Daoy (cell line): ENCODE measurements around the gene UGT1A9. TPM values are rescaled to one million over a fixed set of nuclear protein-coding genes. Genes with fewer than 3 reads are reported as not detected.

Experiments
- DNase-seq: peaks from one replicate; pipeline ENCODE4 v3.0.0-alpha.2; 2015; ENCODE audit warnings: low read depth
- total RNA-seq: library from RNA; depleted of rRNA; stranded (reverse); fragments of >200 nt; shearing (Covaris generic); gene quantifications from 2 replicates; pipeline ENCODE4 v1.2.3, GENCODE V29; 2014; rRNA removed

UGT1A9 gene
- total RNA-seq, 1 experiment from 2014 or later: 1.0 TPM

DNA sequence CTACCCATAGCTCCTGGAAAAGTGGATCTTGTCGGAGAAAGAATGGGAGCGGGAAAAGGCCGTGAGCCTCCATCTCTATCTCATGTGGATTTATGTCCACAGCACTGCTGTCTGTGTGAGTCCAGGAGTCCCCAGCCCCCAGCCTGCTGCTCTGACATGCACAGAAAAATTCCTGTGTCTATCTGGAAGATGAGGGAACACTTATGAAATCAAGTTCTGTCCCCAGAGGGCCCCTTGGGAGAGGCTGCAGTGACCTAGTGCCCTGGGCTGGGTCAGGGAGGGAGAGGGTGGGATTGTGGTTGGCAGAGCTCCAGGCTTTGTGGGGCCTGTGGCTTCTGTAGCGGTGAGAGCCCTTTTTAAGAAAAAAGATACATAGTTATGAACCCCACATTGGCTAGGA, 145.1 kb downstream of the UGT1A9 start:
- DNase-seq: no peak

DNA sequence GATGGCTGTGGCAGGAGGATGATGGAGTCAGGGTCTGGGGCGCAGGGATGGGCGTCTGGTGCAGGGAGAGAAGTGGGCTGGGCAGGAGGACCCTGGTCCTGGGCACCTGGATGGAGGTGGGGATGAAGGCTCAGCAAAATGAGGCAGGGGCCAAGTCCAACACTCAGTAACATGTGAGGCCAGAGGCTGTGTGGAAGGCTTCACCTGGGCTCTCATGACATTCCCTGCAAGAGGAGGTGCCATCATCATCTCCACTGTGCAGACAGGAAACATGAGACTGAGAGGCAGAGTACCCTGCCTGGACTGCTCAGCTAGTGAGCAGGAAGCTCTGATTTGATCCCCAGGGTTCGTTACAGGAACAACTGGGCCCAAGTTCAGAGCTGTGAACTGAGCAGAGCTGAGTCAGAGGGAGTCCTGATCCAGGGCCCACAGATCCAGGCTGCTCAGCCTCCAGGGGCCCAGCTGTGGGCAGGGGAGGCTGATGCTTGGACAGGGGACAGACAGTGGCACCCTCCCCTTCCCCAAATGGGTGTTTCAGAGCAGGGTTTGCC, 145.7 kb downstream of the UGT1A9 start:
- DNase-seq: peak; percentile 49

DNA sequence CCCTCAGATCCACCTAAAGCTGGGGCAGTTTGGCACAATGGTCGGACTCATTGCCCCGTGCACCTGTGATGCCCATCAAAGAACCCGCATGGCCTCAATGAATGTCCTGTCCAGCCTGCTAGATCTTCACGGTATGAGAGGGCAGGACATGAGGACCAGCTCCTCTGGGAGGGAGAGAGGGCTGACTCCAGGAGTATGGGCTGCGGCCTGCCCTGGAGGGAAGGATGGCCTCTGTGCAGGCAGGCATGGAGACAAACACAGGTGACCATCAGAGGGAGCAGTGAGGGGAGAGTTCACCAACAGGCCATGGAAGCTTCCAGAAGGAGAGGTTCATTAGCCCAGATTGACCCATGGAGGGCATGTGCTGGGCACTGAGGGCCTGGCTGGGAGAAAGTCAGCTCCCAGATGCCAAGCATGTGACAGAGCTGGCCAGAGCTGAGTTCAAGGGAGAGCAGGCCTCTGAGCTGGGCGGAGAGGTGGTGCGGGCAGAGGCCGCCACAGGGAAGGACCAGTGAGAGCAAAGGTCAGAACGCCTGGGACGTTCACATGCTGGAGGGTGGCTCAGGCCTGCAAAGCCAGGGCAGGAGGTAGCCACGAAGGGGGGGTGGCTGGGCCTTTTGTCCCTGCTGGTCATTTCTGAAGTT, 146.4 kb downstream of the UGT1A9 start:
- DNase-seq: no peak

DNA sequence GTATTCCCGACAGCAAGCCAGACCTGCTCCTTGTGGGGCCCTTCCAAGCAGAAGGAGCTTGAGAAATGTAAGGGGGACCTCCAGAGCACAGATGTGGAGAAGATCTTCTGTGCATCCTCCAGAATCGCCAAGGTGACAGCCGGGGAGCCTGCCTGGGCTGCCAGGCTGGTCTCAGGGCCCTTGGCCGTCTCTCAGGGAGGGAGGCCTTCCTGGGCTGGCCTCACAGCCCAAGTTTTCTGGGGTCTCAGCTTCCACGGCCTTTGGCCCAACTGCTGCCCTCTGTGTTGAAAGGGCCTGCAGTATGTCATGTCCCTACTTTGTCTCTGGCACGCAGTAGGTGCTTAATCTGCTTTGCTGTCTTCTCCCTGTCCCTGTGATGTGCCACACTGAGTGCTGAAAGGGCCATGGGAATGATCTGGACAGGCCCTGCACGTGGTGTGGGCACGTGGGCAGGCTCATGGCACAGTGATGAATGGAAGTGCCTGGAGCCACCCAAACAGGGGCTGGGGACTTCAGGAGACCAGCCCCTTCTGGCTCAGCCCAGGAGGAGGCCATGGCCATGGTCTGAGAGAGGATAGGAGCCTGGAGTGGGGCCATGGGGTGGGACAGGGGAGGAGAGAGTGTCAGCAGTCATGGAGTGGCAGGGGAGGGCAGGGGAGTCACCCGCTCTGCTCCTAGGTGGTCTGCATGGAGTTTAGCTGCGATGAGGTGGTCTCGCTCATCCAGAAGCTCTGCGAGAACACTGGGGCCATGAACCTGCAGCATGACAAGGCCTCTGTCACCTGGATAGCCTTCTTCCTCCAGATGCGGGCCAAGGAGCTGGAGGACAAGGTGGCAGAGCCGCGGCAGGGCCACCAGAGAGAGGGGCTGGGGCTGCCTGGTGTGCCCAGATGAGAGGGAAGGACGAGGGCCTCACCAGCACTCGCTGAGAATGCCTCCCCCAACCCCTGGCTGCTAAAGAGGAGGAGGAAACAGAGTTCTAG, 147.2 kb downstream of the UGT1A9 start:
- no peak for DNase-seq

DNA sequence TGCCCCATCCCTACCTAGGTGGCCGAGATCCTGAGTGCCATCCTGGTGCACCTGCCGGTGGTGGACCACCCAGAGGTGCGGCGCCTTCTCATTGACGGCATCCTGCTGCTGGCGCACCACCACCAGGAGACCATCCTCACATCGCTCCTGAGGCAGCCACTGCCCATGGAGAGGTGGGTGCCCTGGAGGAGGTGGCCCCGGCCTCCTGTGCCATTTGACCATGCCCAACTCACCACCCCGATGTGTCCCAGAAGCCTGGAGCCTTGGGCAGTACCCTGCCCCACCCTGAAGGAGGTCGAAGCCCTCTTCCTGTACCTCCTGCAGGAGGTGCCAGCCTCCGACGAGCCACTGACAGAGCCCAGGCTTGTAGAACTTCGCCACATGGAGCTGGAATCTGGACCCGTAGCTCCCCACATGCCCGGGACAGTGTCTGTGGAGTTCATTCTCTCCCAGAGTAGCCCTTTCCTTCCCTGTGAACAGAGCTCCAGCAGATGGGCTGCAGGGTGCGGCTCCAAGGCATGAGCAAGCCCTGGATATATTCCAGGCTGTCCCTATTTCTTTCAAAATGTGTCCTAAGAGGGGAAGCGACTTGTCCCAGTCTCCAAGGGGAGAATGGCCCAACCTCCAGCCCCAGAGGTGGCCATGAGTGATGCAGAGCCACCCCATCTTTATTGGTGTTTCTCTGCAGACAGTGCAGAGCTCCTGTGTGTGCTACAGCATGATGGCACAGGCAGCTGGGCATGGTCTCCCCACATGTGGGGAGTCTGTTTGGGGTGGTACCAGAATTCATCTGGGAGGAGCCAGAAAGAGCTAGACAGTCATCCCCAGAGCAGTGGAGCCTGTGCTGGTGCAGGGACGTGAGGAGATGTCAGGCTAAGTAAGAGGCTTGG, 148.4 kb downstream of the UGT1A9 start:
- DNase-seq: no peak

DNA sequence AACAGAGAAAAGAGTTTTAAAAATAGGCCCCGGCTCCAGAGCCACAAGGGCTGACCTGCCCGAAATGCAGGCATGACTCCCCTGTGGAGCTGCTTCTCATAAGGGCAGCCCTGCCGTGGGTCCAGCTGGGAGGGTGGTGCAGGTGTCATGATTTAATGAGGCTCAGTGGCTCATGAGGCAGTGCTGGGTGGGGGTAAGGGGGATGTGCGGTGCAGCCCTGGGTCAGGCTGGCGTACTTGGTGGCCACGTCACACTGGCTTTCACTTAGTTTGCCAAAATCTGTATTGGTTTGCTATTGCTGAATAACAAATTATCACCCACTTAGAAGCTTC, 149.0 kb downstream of the UGT1A9 start:
- no peak for DNase-seq

DNA sequence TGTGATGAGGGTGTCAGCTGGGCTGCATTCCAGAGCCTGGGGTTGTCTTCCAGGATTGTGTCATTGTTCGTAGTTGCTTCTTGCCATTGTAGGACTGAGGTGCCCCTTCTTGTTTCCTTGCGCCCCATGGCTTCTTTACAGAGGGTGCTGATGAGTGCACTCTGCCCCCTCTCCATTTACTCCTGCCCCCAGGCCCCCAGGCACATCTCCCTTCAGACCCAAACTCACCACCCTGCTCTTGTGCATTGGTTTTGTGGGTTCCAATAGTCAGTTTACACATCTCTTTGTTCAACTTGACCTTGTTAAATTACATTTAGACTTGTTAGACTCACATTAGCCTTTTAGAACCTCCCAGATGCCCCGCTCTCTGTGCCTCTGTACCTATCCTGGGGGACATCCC, 149.5 kb downstream of the UGT1A9 start:
- no peak for DNase-seq

DNA sequence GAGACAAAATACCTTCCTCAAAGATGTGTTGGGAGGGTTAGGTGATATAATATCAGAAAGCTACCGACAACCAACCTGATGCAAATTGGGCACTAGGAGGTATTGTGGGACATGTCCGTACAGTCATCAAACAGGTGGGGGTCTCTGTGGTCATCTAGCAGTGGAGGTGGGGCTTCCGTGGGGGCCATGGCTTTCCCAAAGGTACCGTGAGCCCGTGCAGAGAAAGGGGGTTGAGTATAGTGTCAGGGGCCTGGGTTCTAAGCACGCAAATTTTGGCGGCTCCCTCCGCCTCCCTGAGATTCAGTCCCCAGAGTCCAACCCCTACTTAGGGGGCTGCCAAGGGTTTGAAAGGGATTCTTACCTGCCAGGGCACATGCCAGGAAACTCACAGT, 150.0 kb downstream of the UGT1A9 start:
- DNase-seq: no peak

DNA sequence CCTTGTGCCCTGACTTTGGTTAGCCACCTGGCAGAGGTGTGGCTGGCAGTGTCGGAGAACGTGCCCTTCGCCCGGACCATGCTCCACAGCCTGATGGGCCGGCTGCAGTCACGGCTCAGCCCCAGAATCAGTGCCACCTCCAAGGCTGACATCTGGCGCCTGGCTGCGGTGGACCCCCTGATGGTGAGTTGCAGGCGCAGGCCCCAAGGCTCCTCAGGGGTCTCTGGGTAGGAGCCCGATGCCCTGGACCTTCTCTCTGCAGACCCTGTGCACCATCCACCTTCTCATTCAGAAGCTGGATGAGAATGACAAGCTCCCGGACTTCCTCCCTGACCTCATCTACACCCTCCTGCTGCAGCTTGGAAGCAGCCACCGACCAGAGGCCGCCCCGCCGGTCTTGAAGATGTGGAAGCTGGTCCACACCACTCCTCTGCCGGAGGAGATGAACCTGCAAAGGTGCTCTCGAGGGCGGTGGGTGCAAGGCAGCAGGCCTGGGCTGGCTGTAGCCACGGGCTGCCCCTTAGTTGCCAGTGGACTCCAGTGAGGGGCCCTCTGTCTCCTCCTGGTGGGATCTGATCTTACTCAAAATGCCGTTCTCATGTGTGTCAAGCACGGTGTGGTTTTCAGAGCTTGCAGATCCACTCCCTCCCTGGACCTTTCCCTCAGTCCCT, 150.5 kb downstream of the UGT1A9 start:
- no peak for DNase-seq

Other genes with a start within 250 kb of the UGT1A9 start
- 21.2 and 22.1 TPM in 2 replicates for gene USP40, start 105.1 kb upstream of the UGT1A9 start, total RNA-seq
- gene UGT1A8, start 54.3 kb upstream of the UGT1A9 start, total RNA-seq: 15.1 and 15.4 TPM in 2 replicates
- 8.2 and 13.4 TPM in 2 replicates for gene UGT1A10, start 35.5 kb upstream of the UGT1A9 start, total RNA-seq
- 0.17 TPM in 1 of 2 replicates, not detected in the other for gene UGT1A7, start 10.0 kb downstream of the UGT1A9 start, total RNA-seq
- 1.1 TPM in 1 of 2 replicates, not detected in the other for gene UGT1A6, start 21.0 kb downstream of the UGT1A9 start, total RNA-seq
- gene UGT1A5, start 41.0 kb downstream of the UGT1A9 start, total RNA-seq: 0.34 TPM in 1 of 2 replicates, not detected in the other
- 0.63 TPM in 1 of 2 replicates, not detected in the other for gene UGT1A4, start 46.8 kb downstream of the UGT1A9 start, total RNA-seq
- gene UGT1A3, start 57.1 kb downstream of the UGT1A9 start, total RNA-seq: not detected in 2 replicates
- gene UGT1A1, start 88.4 kb downstream of the UGT1A9 start, total RNA-seq: 0.03 and 0.06 TPM in 2 replicates
- 0.21 and 0.80 TPM in 2 replicates for gene MROH2A, start 106.4 kb downstream of the UGT1A9 start, total RNA-seq
- gene HJURP, start 182.6 kb downstream of the UGT1A9 start, total RNA-seq: 85.5 and 86.3 TPM in 2 replicates
- 0.06 and 0.12 TPM in 2 replicates for gene TRPM8, start 245.5 kb downstream of the UGT1A9 start, total RNA-seq